ENCODE results near the gene RALGAPA2. TPM values are rescaled to one million over a fixed set of nuclear protein-coding genes. Genes with fewer than 3 reads are reported as not detected.

RALGAPA2 gene
- total and polyA plus RNA-seq, 7 experiments from 2014 or later: 6.7 to 45.4 (median 34.9) TPM

DNA sequence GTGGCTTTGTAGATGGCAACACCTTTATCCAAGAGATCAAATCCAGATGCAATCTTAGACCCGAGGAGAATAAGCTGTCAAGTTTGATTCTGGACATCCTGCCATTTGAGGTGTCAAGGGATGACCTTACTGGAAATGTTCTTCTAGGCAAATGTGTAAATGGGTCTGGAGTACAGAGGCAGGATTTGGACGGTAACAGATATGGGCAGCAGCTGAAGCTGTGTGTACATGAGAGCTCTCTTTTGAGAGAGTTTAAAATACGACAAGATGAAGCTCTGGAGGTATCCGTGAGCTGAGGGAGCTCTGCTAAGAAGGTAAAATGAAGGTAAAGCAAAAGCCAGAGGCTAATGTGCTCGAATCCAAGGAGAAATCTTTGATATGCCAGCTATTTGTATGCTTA lies 56.6 kb downstream of the RALGAPA2 start:
- Histone ChIP-seq H3K27me3 (ENCODE audit: control insufficient read depth in 2 of 2, insufficient read depth in 2 of 2, low read length in 2 of 2) (no peaks in the 10 kb centered on the region), H3K4me1 (ENCODE audit: control insufficient read depth in 2 of 2, insufficient read depth in 2 of 2, low read length in 2 of 2) (no peaks in the 10 kb centered on the region), H3K27ac (ENCODE audit: low read depth, low read length) (no peak overlapping the region), H3K9me3 (ENCODE audit: control insufficient read depth in 2 of 3, low read length in 3 of 3) (no peaks in the 10 kb centered on the region), H3K4me3 (ENCODE audit: low read length) (no peak overlapping the region), H3K36me3 (ENCODE audit: control insufficient read depth in 2 of 3, insufficient read depth in 3 of 3, low read length in 3 of 3) (peaks cover 0 to 9% (median 0%) of the 10 kb centered on the region in 3 experiments)
- ChIA-PET CTCF (interaction anchor here (1.3 kb wide), 1 partner anchor 11 kb away, joined by 4 read pairs; no protein-coding TSS in a partner anchor), POLR2A (no interaction called here)
- H3K9me3 Mint-ChIP-seq: no peaks in the 10 kb centered on the region
- intact Hi-C loops (cut with micrococcal nuclease): no loop called here
- DNase-seq (no peak), ATAC-seq (no peak)
- H3K36me3 Mint-ChIP-seq: peaks cover 4 to 25% (median 25%) of the 10 kb centered on the region in 5 donors
- no peak overlapping the region for H3K4me3 Mint-ChIP-seq
- peaks cover 0 to 6% (median 0%) of the 10 kb centered on the region in 7 donors for H3K4me1 Mint-ChIP-seq
- H3K27ac Mint-ChIP-seq: no peak overlapping the region
- no peaks in the 10 kb centered on the region for H3K27me3 Mint-ChIP-seq

DNA sequence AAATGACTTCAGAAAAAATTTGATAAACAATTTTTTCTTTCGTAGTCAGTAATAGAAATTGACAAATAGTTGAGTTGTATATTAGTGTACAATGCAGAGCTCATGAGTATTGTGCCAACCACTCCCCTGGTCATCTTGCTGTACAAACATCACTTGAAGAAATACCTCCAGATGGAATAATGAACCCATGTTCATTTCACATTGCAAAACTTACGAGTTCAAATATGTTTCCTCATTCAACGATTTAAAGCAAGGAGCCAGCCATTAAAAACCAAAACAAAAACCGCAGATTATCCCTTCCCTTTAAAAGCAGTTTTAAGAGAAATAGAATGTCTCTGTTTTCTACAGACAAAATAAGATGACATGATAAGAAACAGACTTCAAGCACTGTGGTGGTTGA lies 62.5 kb downstream of the RALGAPA2 start:
- DNase-seq (no peak), ATAC-seq (no peak)
- no peaks in the 10 kb centered on the region for H3K36me3 ChIP-seq (ENCODE audit: control insufficient read depth in 2 of 3, insufficient read depth in 3 of 3, low read length in 3 of 3)
- intact Hi-C loops (cut with micrococcal nuclease): no loop called here
- H3K27me3 ChIP-seq (ENCODE audit: control insufficient read depth in 2 of 2, insufficient read depth in 2 of 2, low read length in 2 of 2): no peaks in the 10 kb centered on the region
- H3K4me1 ChIP-seq (ENCODE audit: control insufficient read depth in 2 of 2, insufficient read depth in 2 of 2, low read length in 2 of 2): no peaks in the 10 kb centered on the region
- Mint-ChIP-seq H3K36me3 (peaks cover 7 to 31% (median 17%) of the 10 kb centered on the region in 5 donors), H3K27ac (no peak overlapping the region), H3K27me3 (no peaks in the 10 kb centered on the region), H3K4me3 (no peak overlapping the region), H3K9me3 (peaks cover 0 to 5% (median 0%) of the 10 kb centered on the region in 11 donors), H3K4me1 (peaks cover 0 to 22% (median 7%) of the 10 kb centered on the region in 7 donors)
- ChIA-PET POLR2A (no interaction called here), CTCF (no interaction called here)
- H3K4me3 ChIP-seq (ENCODE audit: low read length): no peak overlapping the region
- no peaks in the 10 kb centered on the region for H3K9me3 ChIP-seq (ENCODE audit: control insufficient read depth in 2 of 3, low read length in 3 of 3)
- no peak overlapping the region for H3K27ac ChIP-seq (ENCODE audit: low read depth, low read length)

DNA sequence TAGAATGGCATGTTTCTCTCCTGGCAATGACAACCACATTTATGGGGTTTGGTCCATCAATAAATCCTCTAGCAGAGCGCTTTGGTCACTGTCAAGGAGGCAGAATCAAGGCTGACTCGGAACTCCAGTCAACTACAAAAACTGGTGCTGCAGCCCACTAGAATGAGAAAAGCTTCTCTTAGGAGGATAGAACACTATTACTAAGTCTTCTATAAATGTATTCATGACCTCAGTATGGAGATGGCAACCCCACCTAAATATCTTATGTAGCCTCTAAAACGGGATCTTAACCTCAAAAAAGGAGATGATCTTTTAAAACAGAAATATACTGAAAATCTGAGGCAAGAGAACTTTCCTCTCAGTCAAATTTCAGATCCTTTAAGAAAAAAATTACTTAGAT lies 68.5 kb downstream of the RALGAPA2 start:
- Mint-ChIP-seq H3K4me3 (no peak overlapping the region), H3K27me3 (no peaks in the 10 kb centered on the region), H3K36me3 (peaks cover 14 to 35% (median 26%) of the 10 kb centered on the region in 5 donors), H3K27ac (no peak overlapping the region), H3K9me3 (peaks cover 0 to 5% (median 0%) of the 10 kb centered on the region in 11 donors), H3K4me1 (peaks cover under 1 to 14% (median 7%) of the 10 kb centered on the region in 7 donors)
- H3K4me3 ChIP-seq (ENCODE audit: low read length): no peak overlapping the region
- no peak overlapping the region for H3K27ac ChIP-seq (ENCODE audit: low read depth, low read length)
- H3K36me3 ChIP-seq (ENCODE audit: control insufficient read depth in 2 of 3, insufficient read depth in 3 of 3, low read length in 3 of 3): peaks cover 0 to 22% (median 4%) of the 10 kb centered on the region in 3 experiments
- H3K9me3 ChIP-seq (ENCODE audit: control insufficient read depth in 2 of 3, low read length in 3 of 3): no peaks in the 10 kb centered on the region
- intact Hi-C loops (cut with micrococcal nuclease): no loop called here
- DNase-seq (no peak), ATAC-seq (no peak)
- CTCF ChIA-PET: interaction anchor here (1.0 kb wide), 1 partner anchor 12 kb away, joined by 4 read pairs; no protein-coding TSS in a partner anchor
- POLR2A ChIA-PET: no interaction called here
- H3K27me3 ChIP-seq (ENCODE audit: control insufficient read depth in 2 of 2, insufficient read depth in 2 of 2, low read length in 2 of 2): no peaks in the 10 kb centered on the region
- no peaks in the 10 kb centered on the region for H3K4me1 ChIP-seq (ENCODE audit: control insufficient read depth in 2 of 2, insufficient read depth in 2 of 2, low read length in 2 of 2)

DNA sequence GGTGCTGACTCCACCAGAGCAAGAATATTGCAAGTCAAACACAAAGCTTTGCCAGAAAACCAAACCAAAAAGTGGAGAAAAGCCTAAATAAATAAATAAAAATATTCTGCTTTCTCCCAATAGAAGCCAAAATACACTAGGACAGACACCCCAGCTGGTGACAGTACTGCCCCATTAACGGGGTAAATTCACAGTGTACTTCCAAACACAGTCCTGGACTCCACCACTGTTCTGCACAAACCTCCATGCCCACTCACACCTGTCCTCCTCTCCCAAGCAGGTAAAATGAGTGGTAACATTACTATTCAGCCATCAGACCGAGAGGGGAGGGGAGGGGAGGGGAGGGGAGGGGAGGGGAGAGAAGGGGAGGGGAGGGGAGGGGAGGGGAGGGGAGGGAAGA lies 70.7 kb downstream of the RALGAPA2 start:
- ATAC-seq (no peak), DNase-seq (no peak)
- Histone ChIP-seq H3K9me3 (ENCODE audit: control insufficient read depth in 2 of 3, low read length in 3 of 3) (no peaks in the 10 kb centered on the region), H3K4me1 (ENCODE audit: control insufficient read depth in 2 of 2, insufficient read depth in 2 of 2, low read length in 2 of 2) (no peaks in the 10 kb centered on the region), H3K36me3 (ENCODE audit: control insufficient read depth in 2 of 3, insufficient read depth in 3 of 3, low read length in 3 of 3) (peaks cover 3 to 30% (median 4%) of the 10 kb centered on the region in 3 experiments), H3K4me3 (ENCODE audit: low read length) (no peak overlapping the region), H3K27me3 (ENCODE audit: control insufficient read depth in 2 of 2, insufficient read depth in 2 of 2, low read length in 2 of 2) (no peaks in the 10 kb centered on the region), H3K27ac (ENCODE audit: low read depth, low read length) (no peak overlapping the region)
- Mint-ChIP-seq H3K27ac (no peak overlapping the region), H3K4me3 (no peak overlapping the region), H3K9me3 (no peaks in the 10 kb centered on the region), H3K36me3 (peaks cover 13 to 34% (median 27%) of the 10 kb centered on the region in 5 donors), H3K4me1 (peaks cover 0 to 9% (median 0%) of the 10 kb centered on the region in 7 donors), H3K27me3 (no peaks in the 10 kb centered on the region)
- POLR2A ChIA-PET: no interaction called here
- intact Hi-C loops (cut with micrococcal nuclease): no loop called here
- CTCF ChIA-PET: no interaction called here

DNA sequence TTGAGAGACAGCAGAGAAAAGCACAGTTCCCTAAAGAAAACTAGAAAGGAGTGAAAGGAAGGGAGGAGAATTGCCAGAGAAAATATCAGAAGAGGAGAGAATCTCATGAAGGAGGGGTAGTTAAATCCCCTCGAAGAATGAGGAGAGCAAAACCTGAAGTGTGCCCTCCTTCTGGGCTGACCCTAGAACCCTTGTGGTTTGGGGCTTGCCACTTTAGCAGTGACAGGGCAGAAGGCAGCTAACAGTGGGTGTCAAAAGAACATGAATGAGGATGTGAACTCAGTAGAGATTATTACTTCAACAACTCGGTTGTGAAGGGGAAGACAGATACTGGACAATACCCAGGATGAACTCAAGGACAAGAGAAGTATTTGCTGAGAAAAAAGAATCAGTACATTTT lies 73.6 kb downstream of the RALGAPA2 start:
- no peaks in the 10 kb centered on the region for H3K9me3 Mint-ChIP-seq
- CTCF ChIA-PET: no interaction called here
- POLR2A ChIA-PET: no interaction called here
- intact Hi-C loops (cut with micrococcal nuclease): no loop called here
- H3K27me3 ChIP-seq (ENCODE audit: control insufficient read depth in 2 of 2, insufficient read depth in 2 of 2, low read length in 2 of 2): no peaks in the 10 kb centered on the region
- no peak overlapping the region for H3K27ac ChIP-seq (ENCODE audit: low read depth, low read length)
- H3K4me1 ChIP-seq (ENCODE audit: control insufficient read depth in 2 of 2, insufficient read depth in 2 of 2, low read length in 2 of 2): no peaks in the 10 kb centered on the region
- ATAC-seq: peak; percentile 52
- no peaks in the 10 kb centered on the region for H3K27me3 Mint-ChIP-seq
- no peak overlapping the region for H3K4me3 Mint-ChIP-seq
- no peak for DNase-seq
- peak overlapping the region in 1 of 9 donors; percentile 32 for H3K27ac Mint-ChIP-seq
- no peak overlapping the region for H3K4me3 ChIP-seq (ENCODE audit: low read length)
- peaks cover 15 to 57% (median 34%) of the 10 kb centered on the region in 5 donors for H3K36me3 Mint-ChIP-seq
- peaks cover 3 to 48% (median 4%) of the 10 kb centered on the region in 3 experiments for H3K36me3 ChIP-seq (ENCODE audit: control insufficient read depth in 2 of 3, insufficient read depth in 3 of 3, low read length in 3 of 3)
- H3K9me3 ChIP-seq (ENCODE audit: control insufficient read depth in 2 of 3, low read length in 3 of 3): no peaks in the 10 kb centered on the region
- peaks cover 0 to 9% (median 0%) of the 10 kb centered on the region in 7 donors for H3K4me1 Mint-ChIP-seq

DNA sequence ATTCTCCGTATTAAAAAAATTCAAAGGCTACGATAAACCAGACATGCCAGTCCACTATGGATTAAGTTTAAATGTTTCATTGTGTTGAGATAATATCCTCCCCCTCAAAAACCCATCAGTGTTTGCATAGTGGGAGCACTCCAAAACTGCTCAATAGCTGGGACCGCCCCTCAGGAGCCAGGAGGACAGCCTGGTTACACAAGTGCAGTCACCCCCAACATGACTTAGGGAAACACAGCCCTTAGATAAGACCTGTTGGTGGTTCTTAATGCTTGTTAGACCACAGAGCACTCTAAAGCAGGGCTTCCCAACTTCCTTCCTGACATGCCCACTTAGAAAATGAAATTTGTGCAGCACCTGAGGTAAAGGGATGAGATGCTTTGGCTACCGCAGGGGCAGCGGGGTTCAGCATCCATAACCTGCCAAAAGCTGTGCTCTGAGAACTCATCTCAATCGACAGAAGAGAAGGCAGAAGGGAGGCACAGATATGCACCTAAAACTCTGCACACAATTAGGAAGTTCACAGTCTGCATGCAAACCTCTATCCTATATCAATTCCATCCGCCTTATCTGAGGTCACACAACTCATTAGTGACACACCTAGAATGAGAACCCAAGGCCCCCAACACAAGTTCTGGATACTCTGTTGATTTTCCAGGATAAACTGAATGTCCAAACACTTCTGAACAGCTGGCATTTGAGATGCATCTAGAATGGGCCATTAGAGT lies 74.3 kb downstream of the RALGAPA2 start:
- CTCF ChIA-PET: no interaction called here
- H3K27ac Mint-ChIP-seq: peak overlapping the region in 1 of 9 donors; percentile 32
- H3K4me3 Mint-ChIP-seq: no peak overlapping the region
- no peaks in the 10 kb centered on the region for H3K27me3 Mint-ChIP-seq
- no peak overlapping the region for H3K27ac ChIP-seq (ENCODE audit: low read depth, low read length)
- DNase-seq (no peak), ATAC-seq (peak; percentile 27)
- no peaks in the 10 kb centered on the region for H3K9me3 ChIP-seq (ENCODE audit: control insufficient read depth in 2 of 3, low read length in 3 of 3)
- H3K36me3 ChIP-seq (ENCODE audit: control insufficient read depth in 2 of 3, insufficient read depth in 3 of 3, low read length in 3 of 3): peaks cover 3 to 48% (median 4%) of the 10 kb centered on the region in 3 experiments
- no peak overlapping the region for H3K4me3 ChIP-seq (ENCODE audit: low read length)
- peaks cover 15 to 65% (median 40%) of the 10 kb centered on the region in 5 donors for H3K36me3 Mint-ChIP-seq
- POLR2A ChIA-PET: no interaction called here
- no peaks in the 10 kb centered on the region for H3K27me3 ChIP-seq (ENCODE audit: control insufficient read depth in 2 of 2, insufficient read depth in 2 of 2, low read length in 2 of 2)
- H3K9me3 Mint-ChIP-seq: no peaks in the 10 kb centered on the region
- peaks cover 0 to 9% (median 0%) of the 10 kb centered on the region in 7 donors for H3K4me1 Mint-ChIP-seq
- intact Hi-C loops (cut with micrococcal nuclease): no loop called here
- H3K4me1 ChIP-seq (ENCODE audit: control insufficient read depth in 2 of 2, insufficient read depth in 2 of 2, low read length in 2 of 2): no peaks in the 10 kb centered on the region

DNA sequence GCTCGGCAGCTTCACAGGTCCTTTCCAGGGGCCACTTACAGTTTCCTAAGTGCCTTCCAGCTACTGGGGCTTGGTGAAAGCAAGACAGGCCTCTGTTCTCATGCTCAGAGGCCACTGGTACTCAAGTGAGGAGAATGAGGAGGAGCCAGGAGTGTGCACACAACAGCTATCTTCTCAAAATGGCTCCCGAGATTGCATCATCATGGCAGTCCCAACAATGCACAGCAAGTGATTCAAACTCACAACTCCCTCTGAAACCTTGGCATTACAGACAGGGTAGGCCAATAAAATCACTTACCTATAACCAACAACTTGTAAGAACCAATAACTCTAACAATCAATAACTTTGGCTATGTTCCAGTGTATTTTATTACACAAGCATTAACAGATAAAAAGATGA lies 77.4 kb downstream of the RALGAPA2 start:
- Mint-ChIP-seq H3K4me1 (peaks cover 0 to 9% (median 0%) of the 10 kb centered on the region in 7 donors), H3K27ac (no peak overlapping the region), H3K27me3 (no peaks in the 10 kb centered on the region), H3K9me3 (no peaks in the 10 kb centered on the region), H3K36me3 (peaks cover 10 to 73% (median 49%) of the 10 kb centered on the region in 5 donors), H3K4me3 (no peak overlapping the region)
- Histone ChIP-seq H3K4me3 (ENCODE audit: low read length) (no peak overlapping the region), H3K27me3 (ENCODE audit: control insufficient read depth in 2 of 2, insufficient read depth in 2 of 2, low read length in 2 of 2) (no peaks in the 10 kb centered on the region), H3K27ac (ENCODE audit: low read depth, low read length) (no peak overlapping the region), H3K36me3 (ENCODE audit: control insufficient read depth in 2 of 3, insufficient read depth in 3 of 3, low read length in 3 of 3) (peaks cover 2 to 44% (median 3%) of the 10 kb centered on the region in 3 experiments), H3K9me3 (ENCODE audit: control insufficient read depth in 2 of 3, low read length in 3 of 3) (no peaks in the 10 kb centered on the region), H3K4me1 (ENCODE audit: control insufficient read depth in 2 of 2, insufficient read depth in 2 of 2, low read length in 2 of 2) (no peaks in the 10 kb centered on the region)
- POLR2A ChIA-PET: no interaction called here
- ATAC-seq (no peak), DNase-seq (no peak)
- CTCF ChIA-PET: no interaction called here
- intact Hi-C loops (cut with micrococcal nuclease): no loop called here

Data from naive thymus-derived CD4-positive, alpha-beta T cell (primary cell).